ENCODE measurements around the gene DPF3. TPM values are rescaled to one million over a fixed set of nuclear protein-coding genes. Genes with fewer than 3 reads are reported as not detected.

DPF3 gene
- total and polyA plus RNA-seq, 2 of the 13 experiments (the other 11 are each of a cell fraction or from before 2014, with no cell fraction given) = 0.09 to 0.60 TPM

- TF ChIP-seq ZNF788 (CRISPR knock-in tag; IDR thresholded peaks at IDR 0.05; ENCODE audit: borderline replicate concordance) (peak; percentile 93), NR2F2 (IDR thresholded peaks at IDR 0.05; ENCODE audit: borderline replicate concordance, low read depth) (peak; percentile 81), YY1 (IDR thresholded peaks at IDR 0.05; ENCODE audit: insufficient read depth, insufficient replicate concordance, low read depth, low read length) (peak; percentile 13), TGIF2 (CRISPR knock-in tag; IDR thresholded peaks at IDR 0.05) (no peak), ZFP1 (CRISPR knock-in tag; IDR thresholded peaks at IDR 0.05) (0 out of 2 replicates have a peak, but pooled peaks have one; percentile 41), FIP1L1 (IDR thresholded peaks at IDR 0.05; ENCODE audit: borderline replicate concordance, insufficient read depth, low read depth, low read length) (no peak), AKAP8 (CRISPR knock-in tag; IDR thresholded peaks at IDR 0.05) (no peak), ZNF746 (CRISPR knock-in tag; IDR thresholded peaks at IDR 0.05) (peak; percentile 93), ZNF770 (CRISPR knock-in tag; IDR thresholded peaks at IDR 0.05) (no peak), ZNF30 (CRISPR knock-in tag; IDR thresholded peaks at IDR 0.05) (no peak; the same call in 1 of the 2 replicates), ZBTB43 (CRISPR knock-in tag; conservative IDR thresholded peaks at IDR 0.05) (peak; percentile 84), ZNF235 (CRISPR knock-in tag; IDR thresholded peaks at IDR 0.05; ENCODE audit: borderline replicate concordance) (no peak), CBX1 (IDR thresholded peaks at IDR 0.05; ENCODE audit: low read depth) (no peak), HNRNPK (IDR thresholded peaks at IDR 0.05; ENCODE audit: low read depth, low read length, poor library complexity, severe bottlenecking) (no peak), MTF1 (CRISPR knock-in tag; IDR thresholded peaks at IDR 0.05) (no peak)
- TF ChIP-seq, protein P1, sequence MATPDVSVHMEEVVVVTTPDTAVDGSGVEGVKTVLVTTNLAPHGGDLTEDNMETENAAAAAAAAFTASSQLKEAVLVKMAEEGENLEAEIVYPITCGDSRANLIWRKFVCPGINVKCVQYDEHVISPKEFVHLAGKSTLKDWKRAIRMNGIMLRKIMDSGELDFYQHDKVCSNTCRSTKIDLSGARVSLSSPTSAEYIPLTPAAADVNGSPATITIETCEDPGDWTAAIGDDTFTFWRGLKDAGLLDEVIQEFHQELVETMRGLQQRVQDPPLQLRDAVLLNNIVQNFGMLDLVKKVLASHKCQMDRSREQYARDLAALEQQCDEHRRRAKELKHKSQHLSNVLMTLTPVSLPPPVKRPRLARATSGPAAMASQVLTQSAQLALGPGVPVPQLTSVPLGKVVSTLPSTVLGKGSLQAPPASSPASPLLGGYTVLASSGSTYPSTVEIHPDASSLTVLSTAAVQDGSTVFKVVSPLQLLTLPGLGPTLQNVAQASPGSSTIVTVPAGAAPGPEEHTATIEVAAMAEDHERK (CRISPR knock-in tag; IDR thresholded peaks at IDR 0.05; ENCODE audit: low read depth) = no peak
- TF ChIP-seq, protein P2, sequence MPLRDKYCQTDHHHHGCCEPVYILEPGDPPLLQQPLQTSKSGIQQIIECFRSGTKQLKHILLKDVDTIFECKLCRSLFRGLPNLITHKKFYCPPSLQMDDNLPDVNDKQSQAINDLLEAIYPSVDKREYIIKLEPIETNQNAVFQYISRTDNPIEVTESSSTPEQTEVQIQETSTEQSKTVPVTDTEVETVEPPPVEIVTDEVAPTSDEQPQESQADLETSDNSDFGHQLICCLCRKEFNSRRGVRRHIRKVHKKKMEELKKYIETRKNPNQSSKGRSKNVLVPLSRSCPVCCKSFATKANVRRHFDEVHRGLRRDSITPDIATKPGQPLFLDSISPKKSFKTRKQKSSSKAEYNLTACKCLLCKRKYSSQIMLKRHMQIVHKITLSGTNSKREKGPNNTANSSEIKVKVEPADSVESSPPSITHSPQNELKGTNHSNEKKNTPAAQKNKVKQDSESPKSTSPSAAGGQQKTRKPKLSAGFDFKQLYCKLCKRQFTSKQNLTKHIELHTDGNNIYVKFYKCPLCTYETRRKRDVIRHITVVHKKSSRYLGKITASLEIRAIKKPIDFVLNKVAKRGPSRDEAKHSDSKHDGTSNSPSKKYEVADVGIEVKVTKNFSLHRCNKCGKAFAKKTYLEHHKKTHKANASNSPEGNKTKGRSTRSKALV (CRISPR knock-in tag; IDR thresholded peaks at IDR 0.05) = no peak
- TF ChIP-seq, protein P3, sequence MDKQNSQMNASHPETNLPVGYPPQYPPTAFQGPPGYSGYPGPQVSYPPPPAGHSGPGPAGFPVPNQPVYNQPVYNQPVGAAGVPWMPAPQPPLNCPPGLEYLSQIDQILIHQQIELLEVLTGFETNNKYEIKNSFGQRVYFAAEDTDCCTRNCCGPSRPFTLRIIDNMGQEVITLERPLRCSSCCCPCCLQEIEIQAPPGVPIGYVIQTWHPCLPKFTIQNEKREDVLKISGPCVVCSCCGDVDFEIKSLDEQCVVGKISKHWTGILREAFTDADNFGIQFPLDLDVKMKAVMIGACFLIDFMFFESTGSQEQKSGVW (CRISPR knock-in tag; IDR thresholded peaks at IDR 0.05; ENCODE audit: borderline replicate concordance) = no peak
- TF ChIP-seq, protein P4, sequence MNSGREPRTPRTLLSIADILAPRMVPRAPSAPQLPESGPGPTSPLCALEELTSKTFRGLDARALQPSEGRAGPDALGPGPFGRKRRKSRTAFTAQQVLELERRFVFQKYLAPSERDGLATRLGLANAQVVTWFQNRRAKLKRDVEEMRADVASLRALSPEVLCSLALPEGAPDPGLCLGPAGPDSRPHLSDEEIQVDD (CRISPR knock-in tag; IDR thresholded peaks at IDR 0.05; ENCODE audit: borderline replicate concordance) = no peak
These were observed 117.1 kb downstream of the DPF3 start (continued) for GRCh38 chr14:72776701-72777261.
